WERI-Rb-1 (cell line): ENCODE data around the gene ZGPAT.

Experiments used
- DNase-seq: peaks from one replicate; pipeline ENCODE4 v3.0.0-alpha.2; 2020
- H3K27ac ChIP-seq: fragments of 250-450 bp; sonication (Bioruptor Pico); 2 replicates; pipeline ENCODE4 v1.5.1; 2020; ENCODE audit warnings: mild to moderate bottlenecking, moderate library complexity
- H3K27me3 ChIP-seq: fragments of 250-450 bp; sonication (Bioruptor Pico); 2 replicates; pipeline ENCODE4 v1.5.1; 2021; ENCODE audit warnings: mild to moderate bottlenecking, low read depth, moderate library complexity; ENCODE audit not compliant: insufficient read depth, severe bottlenecking
- H3K36me3 ChIP-seq: fragments of 250-450 bp; sonication (Bioruptor Pico); 2 replicates; pipeline ENCODE4 v1.5.1; 2020; ENCODE audit warnings: mild to moderate bottlenecking, moderate library complexity
- H3K4me3 ChIP-seq: 2 replicates; pipeline ENCODE4 v1.5.1; 2011; ENCODE audit warnings: low read depth, mild to moderate bottlenecking, control low read depth, low read length
- H3K9me3 ChIP-seq: fragments of 250-450 bp; sonication (Bioruptor Pico); 2 replicates; pipeline ENCODE4 v1.5.1; 2021; ENCODE audit warnings: mild to moderate bottlenecking, moderate library complexity; ENCODE audit not compliant: severe bottlenecking
- TF ChIP-seq, protein P1 (sequence below): IDR thresholded peaks from 2 replicates; pipeline ENCODE4 v1.5.1; 2011; ENCODE audit warnings: low read depth, mild to moderate bottlenecking, control low read depth, inconsistent platforms, low read length

ZGPAT gene

DNA sequence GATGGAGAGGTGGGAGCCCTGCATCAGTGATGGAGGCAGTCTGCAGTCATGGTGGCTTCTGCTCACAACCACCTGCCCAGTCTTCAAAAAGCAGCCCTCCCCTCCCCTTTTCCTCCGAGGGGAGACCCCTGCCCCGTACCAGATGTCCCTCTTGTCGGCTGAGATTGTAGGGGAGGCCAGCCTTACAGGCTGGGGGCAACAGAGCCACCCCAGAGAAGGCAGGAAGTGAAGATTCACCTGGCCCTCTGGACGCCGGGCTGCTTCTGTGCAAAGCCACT lies 6.8 kb upstream of the ZGPAT start:
- H3K27me3 ChIP-seq = no peaks in the 10 kb centered on the region
- H3K9me3 ChIP-seq = no peaks in the 10 kb centered on the region
- no peak for DNase-seq
- H3K27ac ChIP-seq = no peak overlapping the region
- H3K4me3 ChIP-seq = no peak overlapping the region
- TF ChIP-seq, protein P1, sequence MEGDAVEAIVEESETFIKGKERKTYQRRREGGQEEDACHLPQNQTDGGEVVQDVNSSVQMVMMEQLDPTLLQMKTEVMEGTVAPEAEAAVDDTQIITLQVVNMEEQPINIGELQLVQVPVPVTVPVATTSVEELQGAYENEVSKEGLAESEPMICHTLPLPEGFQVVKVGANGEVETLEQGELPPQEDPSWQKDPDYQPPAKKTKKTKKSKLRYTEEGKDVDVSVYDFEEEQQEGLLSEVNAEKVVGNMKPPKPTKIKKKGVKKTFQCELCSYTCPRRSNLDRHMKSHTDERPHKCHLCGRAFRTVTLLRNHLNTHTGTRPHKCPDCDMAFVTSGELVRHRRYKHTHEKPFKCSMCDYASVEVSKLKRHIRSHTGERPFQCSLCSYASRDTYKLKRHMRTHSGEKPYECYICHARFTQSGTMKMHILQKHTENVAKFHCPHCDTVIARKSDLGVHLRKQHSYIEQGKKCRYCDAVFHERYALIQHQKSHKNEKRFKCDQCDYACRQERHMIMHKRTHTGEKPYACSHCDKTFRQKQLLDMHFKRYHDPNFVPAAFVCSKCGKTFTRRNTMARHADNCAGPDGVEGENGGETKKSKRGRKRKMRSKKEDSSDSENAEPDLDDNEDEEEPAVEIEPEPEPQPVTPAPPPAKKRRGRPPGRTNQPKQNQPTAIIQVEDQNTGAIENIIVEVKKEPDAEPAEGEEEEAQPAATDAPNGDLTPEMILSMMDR = no peak
- peaks cover 42% of the 10 kb centered on the region for H3K36me3 ChIP-seq

DNA sequence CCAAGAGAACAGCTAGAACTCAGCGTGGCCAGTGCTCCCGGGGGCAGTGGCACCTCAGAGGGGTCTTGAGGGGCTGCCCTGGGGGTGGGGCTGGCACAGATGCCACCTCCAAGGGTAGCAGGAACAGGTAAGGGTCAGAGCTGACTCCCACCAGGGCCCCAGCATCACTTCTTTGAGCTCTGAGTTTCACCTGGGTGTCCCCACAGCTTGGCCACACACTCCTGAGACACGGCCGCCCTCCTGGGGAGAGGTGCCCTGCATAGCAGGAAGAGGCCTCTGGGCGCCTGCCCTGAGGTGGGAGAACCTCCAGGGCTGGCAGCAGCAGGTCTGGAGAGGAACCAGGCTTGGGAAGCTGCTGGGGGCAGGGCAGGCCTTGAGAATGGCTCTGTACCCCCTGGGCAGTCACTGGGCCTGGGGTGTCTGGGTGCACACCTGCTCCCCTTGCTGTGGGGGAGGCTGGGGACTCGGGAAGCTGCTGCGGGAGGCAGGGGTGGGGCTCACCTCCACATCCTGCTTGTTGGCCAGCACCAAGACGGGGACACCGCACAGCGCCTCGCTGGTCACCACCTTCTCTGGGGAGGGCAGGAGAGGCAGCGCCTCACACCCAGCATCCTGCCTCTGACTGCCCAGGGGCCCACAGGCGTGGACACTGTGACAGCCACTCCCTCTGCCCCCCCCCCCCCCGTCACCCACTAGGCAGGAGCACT lies 6.4 kb upstream of the ZGPAT start:
- DNase-seq = no peak
- H3K27ac ChIP-seq = no peak overlapping the region
- TF ChIP-seq, protein P1 = no peak
- H3K36me3 ChIP-seq = peaks cover 45% of the 10 kb centered on the region
- H3K4me3 ChIP-seq = no peak overlapping the region
- H3K27me3 ChIP-seq = no peaks in the 10 kb centered on the region
- H3K9me3 ChIP-seq = no peaks in the 10 kb centered on the region

DNA sequence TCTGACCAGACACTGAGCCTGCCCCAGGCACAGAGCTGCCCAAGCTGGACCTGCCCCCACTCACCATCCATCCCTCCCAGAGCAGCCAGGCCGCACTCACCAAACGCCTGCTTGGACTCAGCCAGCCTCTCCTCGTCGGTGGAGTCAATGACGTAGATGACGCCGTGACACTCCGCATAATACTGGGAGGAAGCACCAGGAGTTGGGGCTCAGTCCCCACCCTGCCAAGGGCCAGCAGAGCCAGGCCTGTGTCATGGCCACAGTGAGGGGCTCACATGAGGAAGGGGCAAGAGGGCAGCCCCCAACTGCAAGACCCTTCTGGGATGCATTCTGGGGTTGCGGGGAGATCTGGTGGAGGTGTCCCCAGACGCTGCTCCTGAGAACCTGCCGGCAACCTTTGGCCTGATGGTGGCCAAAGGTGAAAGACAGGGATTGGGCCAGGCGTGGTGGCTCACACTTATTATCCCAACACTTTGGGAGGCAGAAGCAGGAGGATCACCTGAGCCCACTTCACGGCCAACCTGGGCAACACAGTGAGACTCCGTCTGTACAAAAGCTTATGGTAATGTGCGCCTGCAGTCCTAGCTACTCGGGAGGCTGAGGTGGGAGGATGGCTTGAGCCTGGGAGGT lies 5.7 kb upstream of the ZGPAT start:
- H3K36me3 ChIP-seq = peaks cover 43% of the 10 kb centered on the region
- H3K9me3 ChIP-seq = no peaks in the 10 kb centered on the region
- DNase-seq = no peak
- no peaks in the 10 kb centered on the region for H3K27me3 ChIP-seq
- H3K4me3 ChIP-seq = no peak overlapping the region
- TF ChIP-seq, protein P1 = no peak
- H3K27ac ChIP-seq = no peak overlapping the region

DNA sequence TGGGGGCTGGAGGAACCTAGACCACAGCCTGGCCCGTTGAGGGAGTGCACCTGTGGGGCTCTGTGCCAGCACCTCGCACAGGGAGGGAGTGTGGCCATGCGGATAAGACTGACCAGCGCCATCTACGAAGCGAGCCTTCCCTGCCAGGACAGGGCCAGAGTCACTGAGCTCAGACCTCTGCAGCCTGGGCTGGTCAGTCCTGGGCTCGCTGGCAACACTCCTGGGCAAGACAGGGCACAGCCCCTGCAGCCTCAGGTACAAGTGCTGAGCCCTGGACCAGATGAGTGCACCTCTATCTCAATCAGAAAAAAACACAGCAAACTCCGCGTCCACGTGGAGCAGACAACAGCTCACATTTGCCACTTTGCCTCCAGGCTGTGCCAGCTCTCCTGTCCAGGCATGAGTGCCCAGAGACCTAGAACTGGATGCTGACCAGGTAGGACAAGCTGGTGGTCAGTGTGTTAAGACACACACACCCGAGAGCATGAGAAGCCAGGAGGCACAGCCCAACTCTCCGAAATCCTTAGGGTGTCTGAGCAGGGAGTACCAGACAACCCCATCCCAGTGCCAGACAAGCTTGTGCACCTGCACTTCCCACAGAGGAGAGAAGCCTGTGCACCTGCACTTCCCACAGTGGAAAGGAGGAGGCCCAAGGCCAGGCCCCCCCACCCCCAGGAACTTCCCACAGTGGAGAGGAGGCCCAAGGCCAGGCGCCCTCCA lies 4.9 kb upstream of the ZGPAT start:
- DNase-seq = no peak
- Histone ChIP-seq H3K27ac (no peak overlapping the region), H3K27me3 (no peaks in the 10 kb centered on the region), H3K9me3 (no peaks in the 10 kb centered on the region), H3K36me3 (peaks cover 39% of the 10 kb centered on the region), H3K4me3 (no peak overlapping the region)
- TF ChIP-seq, protein P1 = no peak

DNA sequence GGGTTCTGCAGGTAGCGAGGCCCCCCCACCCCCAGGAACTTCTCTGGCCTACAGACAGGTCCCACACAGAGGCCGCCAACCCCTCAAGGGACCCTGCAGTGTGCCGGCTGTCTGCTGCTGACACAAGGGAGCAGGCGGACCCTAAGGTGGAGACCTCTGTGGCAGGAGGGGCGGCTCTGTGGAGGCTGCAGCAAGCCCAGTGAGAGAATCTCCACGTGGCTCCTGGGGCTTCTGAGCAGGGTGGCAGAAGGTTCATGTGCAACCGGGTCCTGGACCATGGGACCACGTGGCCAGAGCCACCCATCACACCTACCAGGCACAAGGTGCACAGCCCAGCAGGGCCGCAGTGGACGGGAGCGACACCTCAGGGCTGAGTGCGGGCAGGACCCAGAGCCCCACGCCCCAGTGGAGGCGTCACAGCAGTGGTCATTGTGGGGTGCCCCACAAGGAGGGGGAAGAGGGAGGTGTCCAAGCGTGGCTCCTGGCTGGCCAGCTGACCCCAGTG lies 4.3 kb upstream of the ZGPAT start:
- TF ChIP-seq, protein P1 = no peak
- Histone ChIP-seq H3K27ac (no peak overlapping the region), H3K36me3 (peaks cover 37% of the 10 kb centered on the region), H3K27me3 (no peaks in the 10 kb centered on the region), H3K4me3 (no peak overlapping the region), H3K9me3 (no peaks in the 10 kb centered on the region)
- DNase-seq = peak; percentile 9
